HepG2 (cell line): ENCODE measurements around the gene NOL4L. TPM values are rescaled to one million over a fixed set of nuclear protein-coding genes. Genes with fewer than 3 reads are reported as not detected.
A peak's percentile ranks its signal among the peaks of the same experiment; 100 is the strongest.

Experiments used
- ATAC-seq: fragments of 200-7000 bp; cut with Tn5 transposase; 3 replicates; pipeline ENCODE4 v1.9.1; 2020; ENCODE audit warnings: mild to moderate bottlenecking, moderate library complexity
- BruUV-seq: library from RNA; stranded (reverse); fragments of 400-500 nt; replicated peaks from 2 replicates; lab custom pipeline; 2021; lab: Mats Ljungman, UMichigan
- CTCF ChIA-PET: fragments of 300-600 bp; formaldehyde crosslinking; extraction: SDS; loops from one replicate; lab custom pipeline; 2021; ENCODE audit warnings: low total read pairs, inconsistent platforms, low intra/inter-chr PET ratio; lab: Yijun Ruan, JAX
- POLR2A ChIA-PET: fragments of 350-600 bp; sonication (Branson Sonifier 250); formaldehyde crosslinking; loops from one replicate; lab custom pipeline; 2020; ENCODE audit warnings: antibody characterized with exemption, inconsistent platforms; lab: Yijun Ruan, JAX
- DNase-seq: peaks from one replicate; pipeline ENCODE4 v3.0.0-alpha.2; 2015; ENCODE audit warnings: low spot score
- FAIRE-seq: peaks from 3 replicates; lab custom pipeline; 2011; peaks lifted over from hg19 to GRCh38; lab: Jason Lieb, UNC
- H2AFZ ChIP-seq: one replicate; pipeline ENCODE4 v1.6.1; 2011; ENCODE audit warnings: low read length, inconsistent platforms
- H3K27ac ChIP-seq: fragments of 300-600 bp; 3 replicates; pipeline ENCODE4 v1.8.0; 2011; ENCODE audit warnings: mixed run types, mild to moderate bottlenecking, mixed read lengths, low read length, inconsistent platforms; ENCODE audit not compliant: insufficient read depth; ENCODE audit errors: extremely low read length
- H3K27me3 ChIP-seq, 2 experiments: fragments of 200-600 bp in 1 of 2; 2 replicates in 1 of 2; 3 replicates in 1 of 2; pipeline versions ENCODE4 v1.6.0 to v1.8.0; 2011; ENCODE audit warnings: low read length in 2 of 2, mild to moderate bottlenecking in 2 of 2, moderate library complexity in 2 of 2, inconsistent platforms in 1 of 2; ENCODE audit not compliant: insufficient read depth in 2 of 2, control insufficient read depth in 1 of 2
- H3K36me3 ChIP-seq, 2 experiments: fragments of 200-600 bp in 1 of 2; replicated peaks in 1 of 2; 2 replicates in 1 of 2; 3 replicates in 1 of 2; pipeline versions ENCODE4 v1.5.1 to v1.8.0; 2011; ENCODE audit warnings: low read length in 2 of 2, inconsistent platforms in 1 of 2; ENCODE audit not compliant: insufficient read depth in 2 of 2, control insufficient read depth in 1 of 2
- H3K4me1 ChIP-seq: 2 replicates; pipeline ENCODE4 v1.5.1; 2012; ENCODE audit warnings: low read length, inconsistent platforms; ENCODE audit not compliant: insufficient read depth
- H3K4me2 ChIP-seq: 2 replicates; pipeline ENCODE4 v1.6.0; 2011; ENCODE audit warnings: low read depth, low read length, inconsistent platforms
- H3K4me3 ChIP-seq, 3 experiments: fragments of 200-600 bp in 1 of 3; sonication (generic), shearing (Covaris generic) in 1 of 3; replicated peaks in 1 of 3; 2 replicates each; pipeline ENCODE4 v1.5.1; 2011 to 2016; ENCODE audit warnings: low read length in 3 of 3, inconsistent platforms in 2 of 3, low read depth in 2 of 3, mild to moderate bottlenecking in 2 of 3, control low read depth in 1 of 3, mixed read lengths in 1 of 3; ENCODE audit not compliant: insufficient read depth in 1 of 3
- H3K79me2 ChIP-seq: one replicate; pipeline ENCODE4 v1.6.1; 2011; ENCODE audit warnings: low read length, inconsistent platforms; ENCODE audit not compliant: insufficient read depth
- H3K9ac ChIP-seq: 2 replicates; pipeline ENCODE4 v1.6.0; 2011; ENCODE audit warnings: mild to moderate bottlenecking, low read depth, low read length, inconsistent platforms; ENCODE audit not compliant: insufficient read depth
- H3K9me3 ChIP-seq: 2 replicates; pipeline ENCODE4 v1.5.1; 2012; ENCODE audit warnings: mild to moderate bottlenecking, low read length
- H4K20me1 ChIP-seq: 2 replicates; pipeline ENCODE4 v1.6.0; 2011; ENCODE audit warnings: inconsistent platforms, mild to moderate bottlenecking, low read length, moderate library complexity; ENCODE audit not compliant: insufficient read depth
- ATF1 ChIP-seq: IDR thresholded peaks from 2 replicates; pipeline ENCODE4 v1.6.1; 2016; ENCODE audit warnings: mild to moderate bottlenecking, control low read depth
- CENPT ChIP-seq: sonication (generic); formaldehyde crosslinking; IDR thresholded peaks from 2 replicates; pipeline ENCODE4 v1.8.0; 2022; ENCODE audit warnings: low read depth, mild to moderate bottlenecking, moderate library complexity, missing genetic modification reagents
- FOSL1 ChIP-seq: sonication (generic); formaldehyde crosslinking; IDR thresholded peaks from 2 replicates; pipeline ENCODE4 v1.9.0; 2021; ENCODE audit warnings: missing genetic modification reagents, borderline replicate concordance
- FOXC1 ChIP-seq: sonication (generic); formaldehyde crosslinking; IDR thresholded peaks from 2 replicates; pipeline ENCODE4 v1.8.0; 2022; ENCODE audit warnings: mild to moderate bottlenecking, missing genetic modification reagents, borderline replicate concordance
- HMG20B ChIP-seq: conservative IDR thresholded peaks from 2 replicates; pipeline ENCODE4 v1.6.1; 2016; ENCODE audit warnings: missing genetic modification reagents, missing compliant biosample characterization
- HNF4G ChIP-seq, 2 experiments: sonication (generic) in 1 of 2; formaldehyde crosslinking in 1 of 2; IDR thresholded peaks; 2 replicates each; pipeline versions ENCODE4 v1.4.0 to v1.6.1; 2011 to 2020; ENCODE audit warnings: borderline replicate concordance in 2 of 2, low read depth in 2 of 2, mild to moderate bottlenecking in 2 of 2, low read length in 1 of 2, missing genetic modification reagents in 1 of 2, moderate library complexity in 1 of 2
- KLF16 ChIP-seq, 2 experiments: sonication (generic) in 1 of 2; formaldehyde crosslinking in 1 of 2; IDR thresholded peaks; 2 replicates each; pipeline versions ENCODE4 v1.6.1 to v1.8.0; 2016 to 2023; ENCODE audit warnings: missing genetic modification reagents in 2 of 2, missing compliant biosample characterization in 1 of 2
- NFE2L1 ChIP-seq: sonication (generic); formaldehyde crosslinking; IDR thresholded peaks from 2 replicates; pipeline ENCODE4 v1.4.0; 2020; ENCODE audit warnings: missing genetic modification reagents, mild to moderate bottlenecking, borderline replicate concordance
- ONECUT2 ChIP-seq: sonication (generic); formaldehyde crosslinking; IDR thresholded peaks from 2 replicates; pipeline ENCODE4 v1.4.0; 2020; ENCODE audit warnings: missing genetic modification reagents
- SAFB2 ChIP-seq: sonication (generic); formaldehyde crosslinking; IDR thresholded peaks from 2 replicates; pipeline ENCODE4 v1.5.1; 2020; ENCODE audit warnings: missing genetic modification reagents, low read depth, mild to moderate bottlenecking, borderline replicate concordance
- SP2 ChIP-seq: sonication (generic); formaldehyde crosslinking; IDR thresholded peaks from 2 replicates; pipeline ENCODE4 v1.5.1; 2020; ENCODE audit warnings: mild to moderate bottlenecking, missing genetic modification reagents
- ZNF24 ChIP-seq: fragments of 450-650 bp; IDR thresholded peaks from 2 replicates; pipeline ENCODE4 v1.6.1; 2017; ENCODE audit warnings: antibody characterized with exemption, mild to moderate bottlenecking
- ZNF451 ChIP-seq: sonication (generic); formaldehyde crosslinking; IDR thresholded peaks from 2 replicates; pipeline ENCODE4 v1.5.0; 2020; ENCODE audit warnings: mild to moderate bottlenecking, missing genetic modification reagents
- WGBS: methylation state at CpG from one replicate; pipeline ENCODE4 v1.1.6; 2017; ENCODE audit warnings: low lambda C conversion rate; 5-methylcytosine and 5-hydroxymethylcytosine counted together
- in situ Hi-C: cut with HindIII; loops from 2 replicates; pipeline ENCODE4 v1.10.0; 2017; ENCODE audit warnings: low pct_unique_long_range_greater_than_20kb; ENCODE audit not compliant: extremely low pct_ligation_motif_present
- intact Hi-C: fragments of 100-400 bp; cut with micrococcal nuclease; formaldehyde crosslinking; loops from one replicate; pipeline ENCODE4 v1.10.0; 2022; ENCODE audit not compliant: unreplicated experiment
- polyA plus RNA-seq, 8 experiments: library from polyadenylated mRNA; depleted of rRNA in 3 of 8; stranded (reverse) in 7 of 8; unstranded in 1 of 8; fragments of >200 nt; fragmentation: Illumina TruSeq in 4 of 8; extraction: Trizol in 4 of 8; gene quantifications; 2 replicates each; pipeline versions ENCODE4 v1.2.1 to v1.2.3, GENCODE V29; 2011 to 2016; ENCODE audit warnings: low read depth in 4 of 8, missing spikeins in 1 of 8, mixed read lengths in 1 of 8; ENCODE audit not compliant: insufficient read depth in 1 of 8
- total RNA-seq, 5 experiments: library from RNA; depleted of rRNA; stranded (reverse); fragments of >200 nt; fragmentation: Illumina TruSeq; extraction: Trizol; gene quantifications; 2 replicates each; pipeline ENCODE4 v1.2.3, GENCODE V29; 2016; ENCODE audit warnings: low read depth in 1 of 5
- TF ChIP-seq, protein P1 (sequence below): sonication (generic); formaldehyde crosslinking; IDR thresholded peaks from 2 replicates; pipeline ENCODE4 v1.5.1; 2020; ENCODE audit warnings: mild to moderate bottlenecking, missing genetic modification reagents, moderate library complexity
- TF ChIP-seq, protein P2 (sequence below): sonication (generic); formaldehyde crosslinking; IDR thresholded peaks from 2 replicates; pipeline ENCODE4 v1.4.0; 2020; ENCODE audit warnings: missing genetic modification reagents

Gene NOL4L
- total and polyA plus RNA-seq, 2 of the 13 experiments (the other 11 are each of a cell fraction or from before 2014, with no cell fraction given), result 16.6 to 35.4 TPM

DNA sequence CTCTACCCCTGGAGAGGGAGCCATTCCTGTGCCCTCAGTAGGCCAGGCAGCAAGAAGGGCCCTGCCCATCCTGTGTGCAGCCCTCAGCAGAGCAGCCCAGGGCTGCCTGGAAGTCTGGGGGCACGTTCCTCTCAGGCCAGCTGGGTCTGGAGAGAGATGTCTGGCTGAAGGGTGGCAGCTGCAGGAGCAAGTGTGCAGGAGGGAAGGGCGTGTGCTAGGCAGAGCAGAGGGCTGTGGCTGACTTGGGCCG, 62.7 kb downstream of the NOL4L start (continued):
- TF ChIP-seq, protein P1, sequence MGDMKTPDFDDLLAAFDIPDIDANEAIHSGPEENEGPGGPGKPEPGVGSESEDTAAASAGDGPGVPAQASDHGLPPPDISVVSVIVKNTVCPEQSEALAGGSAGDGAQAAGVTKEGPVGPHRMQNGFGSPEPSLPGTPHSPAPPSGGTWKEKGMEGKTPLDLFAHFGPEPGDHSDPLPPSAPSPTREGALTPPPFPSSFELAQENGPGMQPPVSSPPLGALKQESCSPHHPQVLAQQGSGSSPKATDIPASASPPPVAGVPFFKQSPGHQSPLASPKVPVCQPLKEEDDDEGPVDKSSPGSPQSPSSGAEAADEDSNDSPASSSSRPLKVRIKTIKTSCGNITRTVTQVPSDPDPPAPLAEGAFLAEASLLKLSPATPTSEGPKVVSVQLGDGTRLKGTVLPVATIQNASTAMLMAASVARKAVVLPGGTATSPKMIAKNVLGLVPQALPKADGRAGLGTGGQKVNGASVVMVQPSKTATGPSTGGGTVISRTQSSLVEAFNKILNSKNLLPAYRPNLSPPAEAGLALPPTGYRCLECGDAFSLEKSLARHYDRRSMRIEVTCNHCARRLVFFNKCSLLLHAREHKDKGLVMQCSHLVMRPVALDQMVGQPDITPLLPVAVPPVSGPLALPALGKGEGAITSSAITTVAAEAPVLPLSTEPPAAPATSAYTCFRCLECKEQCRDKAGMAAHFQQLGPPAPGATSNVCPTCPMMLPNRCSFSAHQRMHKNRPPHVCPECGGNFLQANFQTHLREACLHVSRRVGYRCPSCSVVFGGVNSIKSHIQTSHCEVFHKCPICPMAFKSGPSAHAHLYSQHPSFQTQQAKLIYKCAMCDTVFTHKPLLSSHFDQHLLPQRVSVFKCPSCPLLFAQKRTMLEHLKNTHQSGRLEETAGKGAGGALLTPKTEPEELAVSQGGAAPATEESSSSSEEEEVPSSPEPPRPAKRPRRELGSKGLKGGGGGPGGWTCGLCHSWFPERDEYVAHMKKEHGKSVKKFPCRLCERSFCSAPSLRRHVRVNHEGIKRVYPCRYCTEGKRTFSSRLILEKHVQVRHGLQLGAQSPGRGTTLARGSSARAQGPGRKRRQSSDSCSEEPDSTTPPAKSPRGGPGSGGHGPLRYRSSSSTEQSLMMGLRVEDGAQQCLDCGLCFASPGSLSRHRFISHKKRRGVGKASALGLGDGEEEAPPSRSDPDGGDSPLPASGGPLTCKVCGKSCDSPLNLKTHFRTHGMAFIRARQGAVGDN, result no peak

DNA sequence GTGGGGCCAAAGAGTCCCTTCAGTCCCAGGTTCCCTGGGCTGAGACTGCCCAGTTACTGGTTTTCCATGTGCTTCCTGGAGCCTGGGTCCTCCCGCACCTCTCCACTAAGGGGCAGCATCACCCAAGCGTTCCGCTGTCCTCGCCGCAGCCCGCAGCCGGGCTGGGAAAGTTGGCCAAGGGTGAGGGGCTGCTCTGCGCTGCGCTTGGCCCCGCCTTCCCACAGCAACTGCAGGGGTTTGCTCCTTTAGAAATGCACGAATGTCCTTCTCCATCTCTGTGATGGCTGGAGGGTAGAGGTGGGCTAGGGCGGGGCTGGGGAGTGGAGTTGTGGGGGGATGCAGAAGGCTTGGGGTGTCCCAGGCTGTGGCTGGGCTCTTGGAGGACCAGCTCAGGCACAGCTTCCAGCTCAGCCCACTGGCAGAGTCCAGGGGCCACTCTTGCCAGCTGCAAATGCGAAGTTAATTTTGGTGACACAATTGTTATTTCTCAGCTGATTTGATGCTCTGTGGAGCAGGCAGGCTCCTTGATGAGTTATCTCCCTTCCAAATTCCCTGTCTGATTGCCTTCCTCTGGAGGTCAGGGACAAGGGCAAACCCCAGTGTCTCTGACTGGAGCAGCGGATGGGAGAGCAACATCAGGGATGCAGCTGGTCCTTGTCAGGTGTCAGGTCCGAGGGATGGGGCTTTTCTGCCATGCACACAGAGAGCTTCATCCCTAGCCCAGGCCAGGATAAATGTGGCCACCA, 63.2 kb downstream of the NOL4L start:
- H3K79me2 ChIP-seq, result no peaks in the 10 kb centered on the region
- POLR2A ChIA-PET, result interaction anchor here (1.3 to 6.5 kb wide), 14 partner anchors 10 to 164 kb away, joined by 3 to 197 read pairs (median 8); partner anchors contain the start of genes ASXL1 and NOL4L
- WGBS, result 17% methylated on average over 15 of the region's 15 CpGs
- no TSS peak for BruUV-seq
- H3K36me3 ChIP-seq, result peaks cover 9 to 14% of the 10 kb centered on the region in 2 experiments; a peak in 3 of 5 replicates
- H3K9ac ChIP-seq, result no peak overlapping the region
- H3K27ac ChIP-seq, result no peak overlapping the region
- intact Hi-C loops, result loop anchor here (1.0 to 10.0 kb wide), 4 partner anchors 40 to 253 kb away; no protein-coding TSS in a partner anchor
- H3K4me2 ChIP-seq, result peak overlapping the region; percentile 54; the same call in 1 of the 2 replicates
- H3K4me3 ChIP-seq, result no peak overlapping the region
- peaks cover 48% of the 10 kb centered on the region for H3K4me1 ChIP-seq
- no peak overlapping the region for H2AFZ ChIP-seq
- peak; percentile 79 for FAIRE-seq
- ATAC-seq, result peak; percentile 78
- H4K20me1 ChIP-seq, result no peaks in the 10 kb centered on the region
- peak; percentile 72 for DNase-seq
- CTCF ChIA-PET, result interaction anchor here (0.7 to 4.1 kb wide), 14 partner anchors 12 to 256 kb away, joined by 3 to 170 read pairs (median 4); no protein-coding TSS in a partner anchor
- H3K9me3 ChIP-seq, result no peaks in the 10 kb centered on the region
- H3K27me3 ChIP-seq, result no peaks in the 10 kb centered on the region
- in situ Hi-C loops, result loop anchor here (25.0 kb wide), 1 partner anchor 240 kb away; the partner anchor contains the start of gene DNMT3B
- TF ChIP-seq KLF16 (CRISPR knock-in tag; IDR thresholded peaks at IDR 0.05) (peak in 1 of 2 experiments; percentile 83; a peak in 2 of 4 replicates), HNF4G (IDR thresholded peaks at IDR 0.05; ENCODE audit: borderline replicate concordance, low read depth, low read length) (no peak), HNF4G (CRISPR knock-in tag; IDR thresholded peaks at IDR 0.05; ENCODE audit: borderline replicate concordance, low read depth) (0 out of 2 replicates have a peak, but pooled peaks have one; percentile 19), NFE2L1 (no peak), FOSL1 (CRISPR knock-in tag) (no peak), SAFB2 (CRISPR knock-in tag) (peak; percentile 72; the same call in 1 of the 2 replicates), ATF1 (no peak), SP2 (CRISPR knock-in tag) (no peak), FOXC1 (CRISPR knock-in tag) (no peak; the same call in 1 of the 2 replicates), ONECUT2 (CRISPR knock-in tag) (no peak), CENPT (CRISPR knock-in tag) (peak; percentile 69; the same call in 1 of the 2 replicates), ZNF24 (no peak), ZNF451 (CRISPR knock-in tag) (peak; percentile 89; the same call in 1 of the 2 replicates), HMG20B (CRISPR knock-in tag) (no peak)
- TF ChIP-seq, protein P2, sequence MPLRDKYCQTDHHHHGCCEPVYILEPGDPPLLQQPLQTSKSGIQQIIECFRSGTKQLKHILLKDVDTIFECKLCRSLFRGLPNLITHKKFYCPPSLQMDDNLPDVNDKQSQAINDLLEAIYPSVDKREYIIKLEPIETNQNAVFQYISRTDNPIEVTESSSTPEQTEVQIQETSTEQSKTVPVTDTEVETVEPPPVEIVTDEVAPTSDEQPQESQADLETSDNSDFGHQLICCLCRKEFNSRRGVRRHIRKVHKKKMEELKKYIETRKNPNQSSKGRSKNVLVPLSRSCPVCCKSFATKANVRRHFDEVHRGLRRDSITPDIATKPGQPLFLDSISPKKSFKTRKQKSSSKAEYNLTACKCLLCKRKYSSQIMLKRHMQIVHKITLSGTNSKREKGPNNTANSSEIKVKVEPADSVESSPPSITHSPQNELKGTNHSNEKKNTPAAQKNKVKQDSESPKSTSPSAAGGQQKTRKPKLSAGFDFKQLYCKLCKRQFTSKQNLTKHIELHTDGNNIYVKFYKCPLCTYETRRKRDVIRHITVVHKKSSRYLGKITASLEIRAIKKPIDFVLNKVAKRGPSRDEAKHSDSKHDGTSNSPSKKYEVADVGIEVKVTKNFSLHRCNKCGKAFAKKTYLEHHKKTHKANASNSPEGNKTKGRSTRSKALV (CRISPR knock-in tag), result no peak
